Measurements from ENCODE around the gene PLSCR4.
"Not testable (repeated sequence)": the region's sequence is repeated elsewhere in the genome, so short reads cannot be mapped to it uniquely, and the experiment has no call there.

GRCh38 chr3:146225458-146225857 is 25.4 kb downstream of the PLSCR4 start:
- not testable (repeated sequence) for TF ChIP-seq CTCF (tag by site-specific recombination; IDR thresholded peaks at IDR 0.05); ZBTB8A (tag by site-specific recombination; IDR thresholded peaks at IDR 0.05); ZNF223 (tag by site-specific recombination; IDR thresholded peaks at IDR 0.05); ZNF501 (tag by site-specific recombination; IDR thresholded peaks at IDR 0.05); ZBTB26 (tag by site-specific recombination; optimal IDR thresholded peaks at IDR 0.05); ZBTB44 (tag by site-specific recombination; IDR thresholded peaks at IDR 0.05); REST (tag by site-specific recombination; IDR thresholded peaks at IDR 0.05); ZNF10 (tag by site-specific recombination; IDR thresholded peaks at IDR 0.05); ZSCAN30 (tag by site-specific recombination; IDR thresholded peaks at IDR 0.05); ZNF266 (tag by site-specific recombination; IDR thresholded peaks at IDR 0.05; ENCODE audit: low read depth); ZBTB1 (tag by site-specific recombination; IDR thresholded peaks at IDR 0.05); ZNF768 (tag by site-specific recombination; IDR thresholded peaks at IDR 0.05)
